A673 (cell line): ENCODE measurements around the gene LFNG. TPM values are rescaled to one million over a fixed set of nuclear protein-coding genes. Genes with fewer than 3 reads are reported as not detected.

Source experiments
- BruUV-seq: library from RNA; stranded (reverse); fragments of 400-500 nt; replicated peaks from 2 replicates; lab custom pipeline; 2021; lab: Mats Ljungman, UMichigan
- CTCF ChIA-PET: fragments of 300-600 bp; sonication (Branson Sonifier 250); formaldehyde crosslinking; loops from one replicate; lab custom pipeline; 2022; ENCODE audit warnings: antibody characterized with exemption; lab: Charles Lee
- POLR2A ChIA-PET: fragments of 300-600 bp; sonication (Branson Sonifier 250); formaldehyde crosslinking; loops from one replicate; lab custom pipeline; 2022; ENCODE audit warnings: antibody characterized with exemption; ENCODE audit not compliant: low non-redundant PET; lab: Charles Lee
- DNase-seq: peaks from one replicate; pipeline ENCODE4 v3.0.0-alpha.2; 2015; ENCODE audit warnings: low spot score
- H3K27ac ChIP-seq: fragments of 200-600 bp; sonication (generic); 2 replicates; pipeline ENCODE4 v1.5.1; 2016; ENCODE audit warnings: mixed run types, low read depth, mild to moderate bottlenecking, mixed read lengths, antibody characterized with exemption, low read length; ENCODE audit not compliant: poor library complexity, severe bottlenecking
- H3K27me3 ChIP-seq: fragments of 200-600 bp; sonication (generic); replicated peaks from 2 replicates; pipeline ENCODE4 v1.6.1; 2017; ENCODE audit warnings: mixed run types, low read depth, mild to moderate bottlenecking, mixed read lengths, antibody characterized with exemption, low read length; ENCODE audit not compliant: insufficient read depth, poor library complexity
- H3K36me3 ChIP-seq: fragments of 200-600 bp; sonication (generic); 2 replicates; pipeline ENCODE4 v1.6.1; 2016; ENCODE audit warnings: mixed run types, mild to moderate bottlenecking, mixed read lengths, antibody characterized with exemption, low read length; ENCODE audit not compliant: insufficient read depth, poor library complexity, severe bottlenecking
- H3K4me1 ChIP-seq: fragments of 200-600 bp; sonication (generic); 2 replicates; pipeline ENCODE4 v1.6.1; 2017; ENCODE audit warnings: mixed run types, mild to moderate bottlenecking, mixed read lengths, antibody characterized with exemption, low read length; ENCODE audit not compliant: insufficient read depth, poor library complexity, severe bottlenecking
- H3K4me3 ChIP-seq: fragments of 200-600 bp; sonication (generic); 2 replicates; pipeline ENCODE4 v1.5.1; 2016; ENCODE audit warnings: low read depth, mixed run types, mild to moderate bottlenecking, mixed read lengths, low read length; ENCODE audit not compliant: poor library complexity, severe bottlenecking
- H3K9me3 ChIP-seq: fragments of 200-600 bp; sonication (generic); 2 replicates; pipeline ENCODE4 v1.6.1; 2016; ENCODE audit warnings: mixed run types, low read depth, mild to moderate bottlenecking, mixed read lengths, antibody characterized with exemption, low read length; ENCODE audit not compliant: poor library complexity, severe bottlenecking
- EZH2 ChIP-seq: fragments of 200-600 bp; sonication (generic); IDR thresholded peaks from 2 replicates; pipeline ENCODE4 v1.6.1; 2017; ENCODE audit warnings: borderline replicate concordance, low read depth, mild to moderate bottlenecking, mixed read lengths, antibody characterized with exemption, low read length; ENCODE audit not compliant: poor library complexity, severe bottlenecking
- intact Hi-C: fragments of 100-400 bp; cut with micrococcal nuclease; formaldehyde crosslinking; loops from one replicate; pipeline ENCODE4 v1.10.0; 2022; ENCODE audit not compliant: unreplicated experiment
- total RNA-seq: library from RNA; stranded (reverse); gene quantifications from 2 replicates; pipeline ENCODE4 v1.2.3, GENCODE V29; 2021
- TF ChIP-seq, protein P1 (sequence below): fragments of 300-800, 200-600 bp; sonication (generic); conservative IDR thresholded peaks from 2 replicates; pipeline ENCODE4 v1.5.1; 2017; ENCODE audit warnings: low read depth, mild to moderate bottlenecking, antibody characterized with exemption, low read length, moderate library complexity, mixed read lengths

LFNG gene
- total RNA-seq, 1 experiment from 2014 or later, result 11.7 TPM

GRCh38 chr7:2492038-2492437, 27.5 kb upstream of the LFNG start:
- no TSS peak for BruUV-seq

DNA sequence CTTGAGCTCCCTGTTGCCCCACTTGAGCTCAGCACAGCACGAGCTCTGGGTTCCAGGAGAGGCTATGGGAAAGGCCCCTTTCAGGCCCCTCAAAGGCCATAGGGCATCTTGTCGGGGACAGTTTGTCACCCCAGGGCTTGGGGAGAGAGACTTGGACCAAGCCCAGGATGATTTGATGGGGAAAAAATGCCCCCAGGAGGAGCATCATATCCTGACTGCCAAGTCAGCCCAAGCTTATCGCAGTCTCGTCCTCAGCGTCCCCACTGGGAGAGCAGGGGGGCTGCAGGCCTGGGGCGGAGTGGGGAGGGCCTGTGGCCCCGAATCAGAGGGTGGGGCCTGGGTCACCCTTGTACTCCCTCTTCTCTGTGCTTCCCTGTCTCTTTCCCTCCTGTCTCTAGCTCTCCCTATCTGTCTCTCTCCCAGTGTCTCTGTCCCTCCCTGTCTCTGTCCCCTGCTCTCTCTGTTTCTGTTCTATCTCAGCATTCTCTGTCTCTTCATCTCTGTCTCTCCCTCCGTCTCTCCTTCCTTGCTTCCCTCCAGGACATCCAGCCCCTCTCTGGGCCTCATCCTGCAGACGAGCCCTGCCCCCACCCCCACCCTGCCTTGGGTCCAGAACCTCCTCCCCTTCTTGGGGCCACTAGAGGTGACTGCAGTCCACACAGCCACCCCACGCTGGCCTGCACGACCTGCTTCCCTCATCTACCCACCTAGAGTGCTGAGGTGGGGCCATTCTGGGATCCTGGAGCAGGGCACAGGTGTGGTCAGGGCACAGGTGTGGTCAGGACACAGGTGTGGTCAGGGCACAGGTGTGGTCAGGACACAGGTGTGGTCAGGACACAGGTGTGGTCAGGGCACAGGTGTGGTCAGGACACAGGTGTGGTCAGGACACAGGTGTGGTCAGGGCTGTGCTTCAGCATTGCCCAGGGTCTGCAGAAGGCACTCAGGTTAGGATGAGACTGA, 26.1 kb upstream of the LFNG start:
- POLR2A ChIA-PET, result interaction anchor here (0.6 kb wide), 1 partner anchor 158 kb away, joined by 3 read pairs; no protein-coding TSS in a partner anchor

More at GRCh38 chr7:2492038-2492437, 27.5 kb upstream of the LFNG start:
- TF ChIP-seq, protein P1, sequence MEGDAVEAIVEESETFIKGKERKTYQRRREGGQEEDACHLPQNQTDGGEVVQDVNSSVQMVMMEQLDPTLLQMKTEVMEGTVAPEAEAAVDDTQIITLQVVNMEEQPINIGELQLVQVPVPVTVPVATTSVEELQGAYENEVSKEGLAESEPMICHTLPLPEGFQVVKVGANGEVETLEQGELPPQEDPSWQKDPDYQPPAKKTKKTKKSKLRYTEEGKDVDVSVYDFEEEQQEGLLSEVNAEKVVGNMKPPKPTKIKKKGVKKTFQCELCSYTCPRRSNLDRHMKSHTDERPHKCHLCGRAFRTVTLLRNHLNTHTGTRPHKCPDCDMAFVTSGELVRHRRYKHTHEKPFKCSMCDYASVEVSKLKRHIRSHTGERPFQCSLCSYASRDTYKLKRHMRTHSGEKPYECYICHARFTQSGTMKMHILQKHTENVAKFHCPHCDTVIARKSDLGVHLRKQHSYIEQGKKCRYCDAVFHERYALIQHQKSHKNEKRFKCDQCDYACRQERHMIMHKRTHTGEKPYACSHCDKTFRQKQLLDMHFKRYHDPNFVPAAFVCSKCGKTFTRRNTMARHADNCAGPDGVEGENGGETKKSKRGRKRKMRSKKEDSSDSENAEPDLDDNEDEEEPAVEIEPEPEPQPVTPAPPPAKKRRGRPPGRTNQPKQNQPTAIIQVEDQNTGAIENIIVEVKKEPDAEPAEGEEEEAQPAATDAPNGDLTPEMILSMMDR, result no peak
- Histone ChIP-seq H3K27me3 (no peaks in the 10 kb centered on the region), H3K27ac (no peak overlapping the region), H3K36me3 (no peaks in the 10 kb centered on the region), H3K4me1 (peaks cover 39% of the 10 kb centered on the region), H3K4me3 (no peak overlapping the region), H3K9me3 (no peaks in the 10 kb centered on the region)
- no peak for DNase-seq
- ChIA-PET POLR2A (no interaction called here), CTCF (no interaction called here)
- intact Hi-C loops, result no loop called here

DNA sequence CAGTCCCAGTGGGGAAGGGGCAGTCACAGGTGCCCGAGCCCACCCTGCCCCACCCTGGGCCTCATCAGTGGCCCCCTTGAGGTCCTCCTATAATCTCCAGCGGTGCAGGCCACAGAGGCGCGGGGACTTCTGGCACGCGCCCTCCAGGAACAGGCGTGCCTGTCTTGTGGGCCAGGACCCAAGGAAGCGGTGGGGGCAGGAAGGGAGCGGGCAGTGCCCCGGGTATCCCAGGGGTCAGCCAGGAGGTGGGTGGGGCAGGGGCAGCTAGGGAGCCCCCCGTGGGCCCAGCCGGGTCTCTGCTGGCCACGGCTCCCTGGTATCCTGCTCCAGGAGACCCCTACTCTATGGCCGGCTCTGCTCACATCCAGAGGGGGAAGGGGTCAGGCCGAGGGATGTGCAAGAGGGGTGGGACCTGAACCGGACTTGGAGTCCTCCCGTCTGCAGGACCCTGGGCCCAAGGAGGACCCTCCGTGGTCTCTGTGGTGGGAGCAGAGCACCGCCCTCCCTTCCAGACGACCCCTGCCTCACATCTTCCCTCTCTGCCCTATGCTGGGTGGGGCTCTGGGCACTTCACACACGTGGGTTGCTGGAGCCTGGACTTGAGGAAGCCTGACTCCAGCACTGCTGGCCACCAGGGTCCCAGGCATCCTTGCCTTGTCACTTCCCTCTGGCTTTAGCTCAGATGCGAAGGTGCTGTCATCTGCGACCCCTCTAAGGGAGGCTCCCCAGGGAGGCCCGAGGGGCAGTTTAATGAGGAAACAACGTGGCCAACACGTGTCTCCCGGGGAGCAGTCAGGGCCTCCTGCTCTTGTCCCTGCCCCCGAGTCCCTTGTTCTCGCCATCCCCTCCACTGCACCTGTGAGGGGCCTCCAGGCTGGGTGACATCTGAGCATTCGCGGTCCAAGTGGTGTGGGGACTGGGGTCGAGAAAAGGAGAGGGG, 25.1 kb upstream of the LFNG start:
- Histone ChIP-seq H3K27ac (no peak overlapping the region), H3K9me3 (no peaks in the 10 kb centered on the region), H3K4me1 (peaks cover 27% of the 10 kb centered on the region), H3K4me3 (no peak overlapping the region), H3K36me3 (no peaks in the 10 kb centered on the region), H3K27me3 (no peaks in the 10 kb centered on the region)
- no peak for DNase-seq
- intact Hi-C loops, result no loop called here
- ChIA-PET POLR2A (no interaction called here), CTCF (no interaction called here)
- no peak for TF ChIP-seq EZH2
- TF ChIP-seq, protein P1, result no peak
- BruUV-seq, result no TSS peak

More for the DNA sequence above, 26.1 kb upstream of the LFNG start:
- Histone ChIP-seq H3K27ac (no peak overlapping the region), H3K9me3 (no peaks in the 10 kb centered on the region), H3K27me3 (no peaks in the 10 kb centered on the region), H3K4me1 (peaks cover 27% of the 10 kb centered on the region), H3K4me3 (no peak overlapping the region), H3K36me3 (no peaks in the 10 kb centered on the region)
- DNase-seq, result no peak
- intact Hi-C loops, result no loop called here
- CTCF ChIA-PET, result no interaction called here
- no TSS peak for BruUV-seq
- no peak for TF ChIP-seq EZH2
- TF ChIP-seq, protein P1, result no peak
